HCT116 (cell line): ENCODE data around the gene ZMYM2. TPM values are rescaled to one million over a fixed set of nuclear protein-coding genes. Genes with fewer than 3 reads are reported as not detected.

Source experiments
- ATAC-seq: fragments of 200-7000 bp; cut with Tn5 transposase; 2 replicates; pipeline ENCODE4 v1.9.1; 2020; ENCODE audit warnings: mild to moderate bottlenecking, moderate library complexity
- BruUV-seq: library from RNA; stranded (reverse); fragments of 400-500 nt; replicated peaks from 2 replicates; lab custom pipeline; 2021; lab: Mats Ljungman, UMichigan
- CTCF ChIA-PET: fragments of 300-600 bp; sonication (Branson Sonifier 250); formaldehyde crosslinking; loops from one replicate; lab custom pipeline; 2021; ENCODE audit warnings: antibody characterized with exemption; lab: Charles Lee
- POLR2A ChIA-PET: fragments of 300-600, 350-600 bp; sonication (Branson Sonifier 250); formaldehyde crosslinking; loops from one replicate; lab custom pipeline; 2021; ENCODE audit warnings: antibody characterized with exemption; lab: Charles Lee
- RAD21 ChIA-PET, 2 experiments: fragments of 300-600 bp; sonication (Branson Sonifier 250); formaldehyde crosslinking; loops; one replicate each; lab custom pipeline; 2023; ENCODE audit warnings: low total read pairs in 2 of 2; ENCODE audit not compliant: uncharacterized antibody in 2 of 2, unreplicated experiment in 2 of 2, low non-redundant PET in 1 of 2; lab: Charles Lee
- DNase-seq: peaks from one replicate; pipeline ENCODE4 v3.0.0-alpha.2; 2010; ENCODE audit warnings: low read depth, low spot score
- H2AFZ ChIP-seq: fragments of 200-600 bp; shearing (Covaris generic), sonication (generic); 2 replicates; pipeline ENCODE4 v1.6.1; 2017; ENCODE audit warnings: low read depth, mixed run types, mixed read lengths, antibody characterized with exemption, low read length; ENCODE audit not compliant: poor library complexity, severe bottlenecking
- H3K27ac ChIP-seq: 2 replicates; pipeline ENCODE4 v1.5.1; 2012; ENCODE audit warnings: low read depth, low read length
- H3K27me3 ChIP-seq: fragments of 200-600 bp; sonication (generic); 2 replicates; pipeline ENCODE4 v1.6.1; 2016; ENCODE audit warnings: mixed run types, low read length, mixed read lengths; ENCODE audit not compliant: insufficient read depth
- H3K36me3 ChIP-seq, 2 experiments: fragments of 200-500 bp in 1 of 2; fragments of 200-600 bp in 1 of 2; sonication (Bioruptor generic) in 1 of 2; sonication (generic) in 1 of 2; 2 replicates each; pipeline versions ENCODE4 v1.5.1 to v1.6.1; 2014 to 2016; ENCODE audit warnings: low read length in 2 of 2, inconsistent platforms in 1 of 2, mixed read lengths in 1 of 2, mixed run types in 1 of 2; ENCODE audit not compliant: insufficient read depth in 2 of 2, control insufficient read depth in 1 of 2
- H3K4me1 ChIP-seq, 2 experiments: fragments of 200-600 bp in 1 of 2; sonication (generic) in 1 of 2; 2 replicates each; pipeline versions ENCODE4 v1.5.1 to v1.6.1; 2012 to 2017; ENCODE audit warnings: low read length in 2 of 2, inconsistent platforms in 1 of 2, mild to moderate bottlenecking in 1 of 2, mixed read lengths in 1 of 2, mixed run types in 1 of 2, moderate library complexity in 1 of 2; ENCODE audit not compliant: insufficient read depth in 2 of 2, control insufficient read depth in 1 of 2
- H3K4me2 ChIP-seq: fragments of 200-600 bp; sonication (generic); 2 replicates; pipeline ENCODE4 v1.6.1; 2017; ENCODE audit warnings: mixed run types, low read length, mixed read lengths
- H3K4me3 ChIP-seq, 2 experiments: fragments of 200-600 bp in 1 of 2; sonication (generic) in 1 of 2; replicated peaks in 1 of 2; 2 replicates each; pipeline ENCODE4 v1.5.1; 2011 to 2016; ENCODE audit warnings: low read length in 2 of 2, control low read depth in 1 of 2, low read depth in 1 of 2, mild to moderate bottlenecking in 1 of 2, mixed read lengths in 1 of 2, mixed run types in 1 of 2
- H3K79me2 ChIP-seq: fragments of 200-600 bp; sonication (generic); 2 replicates; pipeline ENCODE4 v1.6.1; 2017; ENCODE audit warnings: mild to moderate bottlenecking, mixed run types, low read length, moderate library complexity, mixed read lengths; ENCODE audit not compliant: insufficient read depth
- H3K9ac ChIP-seq: fragments of 200-600 bp; sonication (generic); 2 replicates; pipeline ENCODE4 v1.6.1; 2016; ENCODE audit warnings: low read length, mixed read lengths
- H3K9me2 ChIP-seq: fragments of 200-600 bp; sonication (generic), shearing (Covaris generic); 2 replicates; pipeline ENCODE4 v1.6.1; 2017; ENCODE audit warnings: mixed run types, mild to moderate bottlenecking, moderate library complexity; ENCODE audit not compliant: insufficient read depth
- H3K9me3 ChIP-seq, 2 experiments: fragments of 200-500 bp in 1 of 2; fragments of 200-600 bp in 1 of 2; sonication (Bioruptor generic) in 1 of 2; sonication (generic) in 1 of 2; 2 replicates each; pipeline ENCODE4 v1.6.1; 2014 to 2017; ENCODE audit warnings: low read length in 2 of 2, mixed read lengths in 2 of 2, inconsistent platforms in 1 of 2, low read depth in 1 of 2, mild to moderate bottlenecking in 1 of 2, mixed run types in 1 of 2, moderate library complexity in 1 of 2; ENCODE audit not compliant: control insufficient read depth in 1 of 2, insufficient read depth in 1 of 2
- H4K20me1 ChIP-seq: fragments of 200-600 bp; sonication (generic), shearing (Covaris generic); 2 replicates; pipeline ENCODE4 v1.6.1; 2017; ENCODE audit warnings: mixed run types, mild to moderate bottlenecking, moderate library complexity; ENCODE audit not compliant: insufficient read depth
- POLR2A ChIP-seq: IDR thresholded peaks from 2 replicates; pipeline ENCODE4 v1.7.0; 2011; ENCODE audit warnings: borderline replicate concordance; ENCODE audit not compliant: insufficient read depth, insufficient read length; ENCODE audit errors: extremely low read depth
- YY1 ChIP-seq: IDR thresholded peaks from 2 replicates; pipeline ENCODE4 v1.6.1; 2011; ENCODE audit warnings: low read length, low read depth, moderate library complexity, mild to moderate bottlenecking; ENCODE audit not compliant: insufficient replicate concordance; ENCODE audit errors: extremely low read depth
- intact Hi-C: fragments of 100-400 bp; cut with micrococcal nuclease; formaldehyde crosslinking; loops from 2 replicates; pipeline ENCODE4 v1.10.0; 2022
- total RNA-seq: library from RNA; stranded (reverse); gene quantifications from one replicate; pipeline ENCODE4 v1.2.1, GENCODE V29; 2021; ENCODE audit not compliant: unreplicated experiment
- TF ChIP-seq, protein P1 (sequence below): IDR thresholded peaks from 2 replicates; pipeline ENCODE4 v1.6.1; 2012; ENCODE audit warnings: low read depth

Gene ZMYM2
- total RNA-seq, 1 experiment from 2014 or later, result 53.0 TPM

DNA sequence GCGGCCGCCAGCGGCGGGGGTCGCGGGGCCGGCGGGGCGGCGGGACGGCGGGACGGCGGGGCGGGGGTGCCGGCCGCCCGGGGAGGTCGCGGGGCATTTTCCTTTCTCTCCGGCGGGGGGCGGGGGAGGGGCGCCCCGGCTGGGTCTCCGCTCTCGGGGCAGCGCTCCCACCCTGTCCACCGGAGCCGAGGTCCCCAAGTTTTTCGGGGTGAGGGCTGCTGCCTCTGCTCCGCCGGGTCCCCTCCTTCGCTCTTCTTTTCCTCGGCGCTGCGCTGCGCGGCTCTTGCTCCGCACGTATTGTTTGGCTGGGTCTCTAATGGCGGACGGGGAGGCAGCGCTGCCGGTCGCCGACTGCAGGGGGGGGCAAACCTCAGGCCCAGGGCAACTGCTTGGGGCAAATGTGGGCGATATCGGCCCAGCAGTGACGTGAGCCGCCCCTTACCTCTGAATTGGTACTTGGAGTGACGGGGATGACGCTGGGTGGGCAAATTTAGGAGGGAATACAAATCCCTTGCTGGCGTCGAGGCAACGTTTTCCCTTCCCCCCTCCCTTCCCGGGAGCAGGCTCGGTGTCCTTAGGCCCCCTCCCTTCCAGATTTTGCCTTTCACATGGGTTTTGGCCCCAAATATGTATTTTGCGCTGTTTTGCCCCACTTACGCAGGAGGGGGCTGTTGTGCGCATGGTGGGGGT, 759 bp downstream of the ZMYM2 start:
- CTCF ChIA-PET, result interaction anchor here (0.8 to 1.0 kb wide), 6 partner anchors 9 to 32 kb away, joined by 3 to 9 read pairs (median 7); no protein-coding TSS in a partner anchor
- POLR2A ChIA-PET, result interaction anchor here (0.8 kb wide), 1 partner anchor 12 kb away, joined by 3 read pairs; no protein-coding TSS in a partner anchor
- peaks cover 12% of the 10 kb centered on the region; the same call in 1 of the 2 replicates for H4K20me1 ChIP-seq
- TF ChIP-seq, protein P1, sequence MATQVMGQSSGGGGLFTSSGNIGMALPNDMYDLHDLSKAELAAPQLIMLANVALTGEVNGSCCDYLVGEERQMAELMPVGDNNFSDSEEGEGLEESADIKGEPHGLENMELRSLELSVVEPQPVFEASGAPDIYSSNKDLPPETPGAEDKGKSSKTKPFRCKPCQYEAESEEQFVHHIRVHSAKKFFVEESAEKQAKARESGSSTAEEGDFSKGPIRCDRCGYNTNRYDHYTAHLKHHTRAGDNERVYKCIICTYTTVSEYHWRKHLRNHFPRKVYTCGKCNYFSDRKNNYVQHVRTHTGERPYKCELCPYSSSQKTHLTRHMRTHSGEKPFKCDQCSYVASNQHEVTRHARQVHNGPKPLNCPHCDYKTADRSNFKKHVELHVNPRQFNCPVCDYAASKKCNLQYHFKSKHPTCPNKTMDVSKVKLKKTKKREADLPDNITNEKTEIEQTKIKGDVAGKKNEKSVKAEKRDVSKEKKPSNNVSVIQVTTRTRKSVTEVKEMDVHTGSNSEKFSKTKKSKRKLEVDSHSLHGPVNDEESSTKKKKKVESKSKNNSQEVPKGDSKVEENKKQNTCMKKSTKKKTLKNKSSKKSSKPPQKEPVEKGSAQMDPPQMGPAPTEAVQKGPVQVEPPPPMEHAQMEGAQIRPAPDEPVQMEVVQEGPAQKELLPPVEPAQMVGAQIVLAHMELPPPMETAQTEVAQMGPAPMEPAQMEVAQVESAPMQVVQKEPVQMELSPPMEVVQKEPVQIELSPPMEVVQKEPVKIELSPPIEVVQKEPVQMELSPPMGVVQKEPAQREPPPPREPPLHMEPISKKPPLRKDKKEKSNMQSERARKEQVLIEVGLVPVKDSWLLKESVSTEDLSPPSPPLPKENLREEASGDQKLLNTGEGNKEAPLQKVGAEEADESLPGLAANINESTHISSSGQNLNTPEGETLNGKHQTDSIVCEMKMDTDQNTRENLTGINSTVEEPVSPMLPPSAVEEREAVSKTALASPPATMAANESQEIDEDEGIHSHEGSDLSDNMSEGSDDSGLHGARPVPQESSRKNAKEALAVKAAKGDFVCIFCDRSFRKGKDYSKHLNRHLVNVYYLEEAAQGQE, result no peak
- TF ChIP-seq YY1, result peak; percentile 83
- TF ChIP-seq POLR2A, result peak; percentile 2
- TF ChIP-seq, all 23 proteins: peak for 2
- no TSS peak for BruUV-seq
- Histone ChIP-seq H3K9me2 (no peaks in the 10 kb centered on the region), H3K36me3 (peaks cover 15 to 17% of the 10 kb centered on the region in 2 experiments; a peak in 2 of 4 replicates), H3K4me2 (peak overlapping the region; percentile 84), H3K4me1 (peaks cover 10 to 16% of the 10 kb centered on the region in 2 experiments), H3K9me3 (no peaks in the 10 kb centered on the region), H2AFZ (no peak overlapping the region), H3K4me3 (peak overlapping the region; percentile 85 to 89), H3K79me2 (peaks cover 50% of the 10 kb centered on the region), H3K9ac (peak overlapping the region; percentile 86), H3K27me3 (no peaks in the 10 kb centered on the region), H3K27ac (peak overlapping the region; percentile 95)
- intact Hi-C loops, result no loop called here
- DNase-seq, result peak; percentile 8
- RAD21 ChIA-PET, result no interaction called here
- peak; percentile 31 for ATAC-seq
